HepG2 (cell line): Measurements from ENCODE around the gene MSS51. TPM values are rescaled to one million over a fixed set of nuclear protein-coding genes. Genes with fewer than 3 reads are reported as not detected.

ENCODE experiments used
- ATAC-seq: fragments of 200-7000 bp; cut with Tn5 transposase; 3 replicates; pipeline ENCODE4 v1.9.1; 2020; ENCODE audit warnings: mild to moderate bottlenecking, moderate library complexity
- BruUV-seq: library from RNA; stranded (reverse); fragments of 400-500 nt; replicated peaks from 2 replicates; lab custom pipeline; 2021; lab: Mats Ljungman, UMichigan
- CTCF ChIA-PET: fragments of 300-600 bp; formaldehyde crosslinking; extraction: SDS; loops from one replicate; lab custom pipeline; 2021; ENCODE audit warnings: low total read pairs, inconsistent platforms, low intra/inter-chr PET ratio; lab: Yijun Ruan, JAX
- POLR2A ChIA-PET: fragments of 350-600 bp; sonication (Branson Sonifier 250); formaldehyde crosslinking; loops from one replicate; lab custom pipeline; 2020; ENCODE audit warnings: antibody characterized with exemption, inconsistent platforms; lab: Yijun Ruan, JAX
- DNase-seq: peaks from one replicate; pipeline ENCODE4 v3.0.0-alpha.2; 2015; ENCODE audit warnings: low spot score
- FAIRE-seq: peaks from 3 replicates; lab custom pipeline; 2011; peaks lifted over from hg19 to GRCh38; lab: Jason Lieb, UNC
- H2AFZ ChIP-seq: one replicate; pipeline ENCODE4 v1.6.1; 2011; ENCODE audit warnings: low read length, inconsistent platforms
- H3K27ac ChIP-seq: fragments of 300-600 bp; 3 replicates; pipeline ENCODE4 v1.8.0; 2011; ENCODE audit warnings: mixed run types, mild to moderate bottlenecking, mixed read lengths, low read length, inconsistent platforms; ENCODE audit not compliant: insufficient read depth; ENCODE audit errors: extremely low read length
- H3K27me3 ChIP-seq, 2 experiments: fragments of 200-600 bp in 1 of 2; 2 replicates in 1 of 2; 3 replicates in 1 of 2; pipeline versions ENCODE4 v1.6.0 to v1.8.0; 2011; ENCODE audit warnings: low read length in 2 of 2, mild to moderate bottlenecking in 2 of 2, moderate library complexity in 2 of 2, inconsistent platforms in 1 of 2; ENCODE audit not compliant: insufficient read depth in 2 of 2, control insufficient read depth in 1 of 2
- H3K36me3 ChIP-seq, 2 experiments: fragments of 200-600 bp in 1 of 2; replicated peaks in 1 of 2; 2 replicates in 1 of 2; 3 replicates in 1 of 2; pipeline versions ENCODE4 v1.5.1 to v1.8.0; 2011; ENCODE audit warnings: low read length in 2 of 2, inconsistent platforms in 1 of 2; ENCODE audit not compliant: insufficient read depth in 2 of 2, control insufficient read depth in 1 of 2
- H3K4me1 ChIP-seq: 2 replicates; pipeline ENCODE4 v1.5.1; 2012; ENCODE audit warnings: low read length, inconsistent platforms; ENCODE audit not compliant: insufficient read depth
- H3K4me2 ChIP-seq: 2 replicates; pipeline ENCODE4 v1.6.0; 2011; ENCODE audit warnings: low read depth, low read length, inconsistent platforms
- H3K4me3 ChIP-seq, 3 experiments: fragments of 200-600 bp in 1 of 3; sonication (generic), shearing (Covaris generic) in 1 of 3; replicated peaks in 1 of 3; 2 replicates each; pipeline ENCODE4 v1.5.1; 2011 to 2016; ENCODE audit warnings: low read length in 3 of 3, inconsistent platforms in 2 of 3, low read depth in 2 of 3, mild to moderate bottlenecking in 2 of 3, control low read depth in 1 of 3, mixed read lengths in 1 of 3; ENCODE audit not compliant: insufficient read depth in 1 of 3
- H3K79me2 ChIP-seq: one replicate; pipeline ENCODE4 v1.6.1; 2011; ENCODE audit warnings: low read length, inconsistent platforms; ENCODE audit not compliant: insufficient read depth
- H3K9ac ChIP-seq: 2 replicates; pipeline ENCODE4 v1.6.0; 2011; ENCODE audit warnings: mild to moderate bottlenecking, low read depth, low read length, inconsistent platforms; ENCODE audit not compliant: insufficient read depth
- H3K9me3 ChIP-seq: 2 replicates; pipeline ENCODE4 v1.5.1; 2012; ENCODE audit warnings: mild to moderate bottlenecking, low read length
- H4K20me1 ChIP-seq: 2 replicates; pipeline ENCODE4 v1.6.0; 2011; ENCODE audit warnings: inconsistent platforms, mild to moderate bottlenecking, low read length, moderate library complexity; ENCODE audit not compliant: insufficient read depth
- ATRX ChIP-seq: sonication (generic); formaldehyde crosslinking; IDR thresholded peaks from 2 replicates; pipeline ENCODE4 v1.4.0; 2020; ENCODE audit warnings: missing genetic modification reagents, borderline replicate concordance
- HNRNPLL ChIP-seq: fragments of 200-400 bp; formaldehyde crosslinking; IDR thresholded peaks from 2 replicates; pipeline ENCODE4 v1.6.1; 2017; ENCODE audit warnings: mild to moderate bottlenecking, low read depth, low read length; ENCODE audit not compliant: poor library complexity, severe bottlenecking
- JUND ChIP-seq: sonication (generic); formaldehyde crosslinking; IDR thresholded peaks from 2 replicates; pipeline ENCODE4 v1.8.0; 2022; ENCODE audit warnings: mild to moderate bottlenecking, missing genetic modification reagents
- NFYC ChIP-seq: IDR thresholded peaks from 2 replicates; pipeline ENCODE4 v1.6.1; 2016; ENCODE audit warnings: missing genetic modification reagents, missing compliant biosample characterization
- PHF5A ChIP-seq: IDR thresholded peaks from one replicate; pipeline ENCODE4 v1.6.1; 2018; ENCODE audit warnings: low read depth, missing genetic modification reagents; ENCODE audit not compliant: unreplicated experiment
- TMF1 ChIP-seq: sonication (generic); formaldehyde crosslinking; IDR thresholded peaks from 2 replicates; pipeline ENCODE4 v1.8.1; 2022; ENCODE audit warnings: low read depth, missing genetic modification reagents
- ZNF274 ChIP-seq: sonication (generic); formaldehyde crosslinking; IDR thresholded peaks from 2 replicates; pipeline ENCODE4 v1.5.1; 2020; ENCODE audit warnings: mild to moderate bottlenecking, missing genetic modification reagents
- WGBS: methylation state at CpG from one replicate; pipeline ENCODE4 v1.1.6; 2017; ENCODE audit warnings: low lambda C conversion rate; 5-methylcytosine and 5-hydroxymethylcytosine counted together
- in situ Hi-C: cut with HindIII; loops from 2 replicates; pipeline ENCODE4 v1.10.0; 2017; ENCODE audit warnings: low pct_unique_long_range_greater_than_20kb; ENCODE audit not compliant: extremely low pct_ligation_motif_present
- intact Hi-C: fragments of 100-400 bp; cut with micrococcal nuclease; formaldehyde crosslinking; loops from one replicate; pipeline ENCODE4 v1.10.0; 2022; ENCODE audit not compliant: unreplicated experiment
- polyA plus RNA-seq, 8 experiments: library from polyadenylated mRNA; depleted of rRNA in 3 of 8; stranded (reverse) in 7 of 8; unstranded in 1 of 8; fragments of >200 nt; fragmentation: Illumina TruSeq in 4 of 8; extraction: Trizol in 4 of 8; gene quantifications; 2 replicates each; pipeline versions ENCODE4 v1.2.1 to v1.2.3, GENCODE V29; 2011 to 2016; ENCODE audit warnings: low read depth in 4 of 8, missing spikeins in 1 of 8, mixed read lengths in 1 of 8; ENCODE audit not compliant: insufficient read depth in 1 of 8
- total RNA-seq, 5 experiments: library from RNA; depleted of rRNA; stranded (reverse); fragments of >200 nt; fragmentation: Illumina TruSeq; extraction: Trizol; gene quantifications; 2 replicates each; pipeline ENCODE4 v1.2.3, GENCODE V29; 2016; ENCODE audit warnings: low read depth in 1 of 5

MSS51 gene
- total and polyA plus RNA-seq, 2 of the 13 experiments (the other 11 are each of a cell fraction or from before 2014, with no cell fraction given): 0.91 to 2.4 TPM

DNA sequence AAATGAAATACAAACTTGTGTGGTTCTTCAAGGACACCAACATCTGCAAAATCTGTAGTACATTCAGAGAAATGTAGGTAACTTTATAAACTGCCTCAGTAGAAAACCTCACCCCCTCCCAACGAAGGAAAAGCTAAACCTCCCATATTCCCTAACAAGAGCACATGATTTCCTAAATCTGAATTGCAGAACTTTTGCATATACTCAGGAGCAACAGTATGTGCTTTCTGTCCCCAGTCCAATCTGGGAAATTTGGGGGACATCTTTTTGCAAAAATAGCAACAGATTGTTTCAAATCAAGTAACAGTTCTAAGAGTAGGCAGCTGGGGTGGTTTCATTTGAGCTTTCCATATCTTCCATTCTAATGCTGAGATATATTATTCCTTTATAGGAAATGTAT lies 15.8 kb upstream of the MSS51 start:
- Histone ChIP-seq H4K20me1 (no peaks in the 10 kb centered on the region), H3K36me3 (peaks cover 4 to 5% of the 10 kb centered on the region in 2 experiments; a peak in 3 of 5 replicates), H3K27me3 (no peaks in the 10 kb centered on the region), H2AFZ (no peak overlapping the region), H3K4me2 (no peak overlapping the region), H3K4me3 (no peak overlapping the region), H3K27ac (no peak overlapping the region), H3K9ac (no peak overlapping the region), H3K79me2 (no peaks in the 10 kb centered on the region), H3K4me1 (no peaks in the 10 kb centered on the region), H3K9me3 (no peaks in the 10 kb centered on the region)
- no TSS peak for BruUV-seq
- DNase-seq (no peak), FAIRE-seq (no peak), ATAC-seq (no peak)
- intact Hi-C loops: no loop called here
- WGBS: 88% methylated on average over 1 of the region's 1 CpG
- in situ Hi-C loops: no loop called here
- ChIA-PET CTCF (no interaction called here), POLR2A (no interaction called here)
- TF ChIP-seq JUND (CRISPR knock-in tag) (no peak), ATRX (no peak)

DNA sequence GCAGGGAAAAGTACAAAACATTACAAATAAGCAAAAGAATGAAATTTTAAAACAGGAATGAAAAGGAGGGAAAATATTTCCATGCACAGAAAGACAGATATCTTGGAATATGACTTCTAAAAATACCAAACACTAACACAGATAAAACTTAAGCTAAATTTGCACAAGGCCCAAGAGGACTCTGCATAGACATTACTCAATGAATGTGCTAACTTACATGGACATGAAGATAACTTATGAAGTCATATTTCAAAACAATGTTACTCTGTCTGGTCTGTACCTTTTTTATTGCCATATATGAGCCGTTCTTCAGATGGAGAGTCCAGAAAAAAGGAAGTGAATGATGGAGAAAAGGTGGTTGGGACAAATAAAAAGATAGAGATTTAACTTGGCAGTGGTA lies 15.0 kb upstream of the MSS51 start:
- H3K9me3 ChIP-seq: no peaks in the 10 kb centered on the region
- no TSS peak for BruUV-seq
- ChIA-PET POLR2A (no interaction called here), CTCF (no interaction called here)
- no peak overlapping the region for H2AFZ ChIP-seq
- H3K79me2 ChIP-seq: no peaks in the 10 kb centered on the region
- TF ChIP-seq NFYC (CRISPR knock-in tag) (no peak), TMF1 (CRISPR knock-in tag) (no peak), PHF5A (no peak), ZNF274 (CRISPR knock-in tag) (no peak), HNRNPLL (no peak)
- no peaks in the 10 kb centered on the region for H3K4me1 ChIP-seq
- no peak overlapping the region for H3K4me3 ChIP-seq
- intact Hi-C loops: no loop called here
- WGBS: 88% methylated on average over 1 of the region's 1 CpG
- no peak overlapping the region for H3K9ac ChIP-seq
- no peak overlapping the region for H3K27ac ChIP-seq
- H4K20me1 ChIP-seq: no peaks in the 10 kb centered on the region
- FAIRE-seq (no peak), DNase-seq (no peak), ATAC-seq (no peak)
- in situ Hi-C loops: no loop called here
- H3K27me3 ChIP-seq: no peaks in the 10 kb centered on the region
- H3K36me3 ChIP-seq: peaks cover 4 to 8% of the 10 kb centered on the region in 2 experiments; a peak in 3 of 5 replicates
- H3K4me2 ChIP-seq: no peak overlapping the region
